GM12874 (cell line): ENCODE data around the gene POLR1A.

Source experiments
- CTCF ChIP-seq: IDR thresholded peaks from 2 replicates; pipeline ENCODE4 v1.5.1; 2011; ENCODE audit warnings: low read depth, mild to moderate bottlenecking, control low read depth, low read length, moderate library complexity; ENCODE audit not compliant: insufficient read depth

The POLR1A gene

GRCh38 chr2:86055314-86055713 is 50.4 kb downstream of the POLR1A start:
- no peak for TF ChIP-seq CTCF

- TF ChIP-seq CTCF: no peak
Measured at GRCh38 chr2:86054535-86055082, 51.1 kb downstream of the POLR1A start.

GRCh38 chr2:86053166-86053565 is 52.5 kb downstream of the POLR1A start:
- no peak for TF ChIP-seq CTCF

- no peak for TF ChIP-seq CTCF
Measured at GRCh38 chr2:86052676-86053075, 53.0 kb downstream of the POLR1A start.

GRCh38 chr2:86052265-86052664 is 53.4 kb downstream of the POLR1A start:
- no peak for TF ChIP-seq CTCF

- TF ChIP-seq CTCF: no peak
Measured at GRCh38 chr2:86050301-86050700, 55.4 kb downstream of the POLR1A start.

- no peak for TF ChIP-seq CTCF
Measured at GRCh38 chr2:86049529-86049928, 56.2 kb downstream of the POLR1A start.
